Transverse colon (tissue), 4 donors: ENCODE measurements around the gene PMEPA1. TPM values are rescaled to one million over a fixed set of nuclear protein-coding genes. Genes with fewer than 3 reads are reported as not detected.
A peak's percentile ranks its signal among the peaks of the same experiment; 100 is the strongest.

Source experiments
- DNase-seq: peaks from one replicate; pipeline ENCODE4 v3.0.0-alpha.2; 2019
- H3K27ac ChIP-seq, 4 donors: fragments of 200-600 bp; sonication (generic); 2 replicates each; pipeline ENCODE4 v1.5.1; 2016 to 2018; ENCODE audit warnings: inconsistent platforms in 4 of 4
- H3K27me3 ChIP-seq: fragments of 200-600 bp; sonication (generic); 2 replicates; pipeline ENCODE4 v1.5.1; 2017; ENCODE audit warnings: inconsistent platforms
- H3K36me3 ChIP-seq, 4 donors: fragments of 200-600 bp; sonication (generic); 2 replicates each; pipeline ENCODE4 v1.5.1; 2017 to 2019; ENCODE audit warnings: inconsistent platforms in 4 of 4
- H3K4me1 ChIP-seq, 4 donors: fragments of 200-600 bp; sonication (generic); 2 replicates each; pipeline ENCODE4 v1.5.1; 2017 to 2020; ENCODE audit warnings: inconsistent platforms in 4 of 4
- H3K4me3 ChIP-seq, 4 donors: fragments of 200-600 bp; sonication (generic); 1 replicate in 1 of 4; 2 replicates in 3 of 4; pipeline versions ENCODE4 v1.5.1 to v1.6.1; 2017 to 2019; ENCODE audit warnings: inconsistent platforms in 4 of 4
- H3K9me3 ChIP-seq, 2 donors: fragments of 200-600 bp; sonication (generic); 2 replicates each; pipeline ENCODE4 v1.5.1; 2017 to 2019; ENCODE audit warnings: inconsistent platforms in 2 of 2
- CTCF ChIP-seq, 5 experiments: fragments of 200-600 bp in 3 of 5; fragments of 450-650 bp in 2 of 5; sonication (generic) in 3 of 5; IDR thresholded peaks; 1 replicate in 2 of 5; 2 replicates in 3 of 5; pipeline ENCODE4 v1.5.1; 2016 to 2017; ENCODE audit warnings: antibody characterized with exemption in 5 of 5, inconsistent platforms in 3 of 5, mild to moderate bottlenecking in 2 of 5, moderate library complexity in 1 of 5
- EP300 ChIP-seq: sonication (generic); formaldehyde crosslinking; IDR thresholded peaks from one replicate; pipeline ENCODE4 v1.6.1; 2017; ENCODE audit warnings: antibody characterized with exemption, low read depth
- POLR2A ChIP-seq: fragments of 450-650 bp; IDR thresholded peaks from one replicate; pipeline ENCODE4 v1.6.1; 2016; ENCODE audit warnings: antibody characterized with exemption, mild to moderate bottlenecking, moderate library complexity
- POLR2AphosphoS5 ChIP-seq, 3 donors: sonication (generic); formaldehyde crosslinking; IDR thresholded peaks; one replicate each; pipeline ENCODE4 v1.6.1; 2016; ENCODE audit warnings: antibody characterized with exemption in 3 of 3
- WGBS, 2 donors: methylation state at CpG; one replicate each; pipeline ENCODE4 v1.1.5; 2018; ENCODE audit warnings: low coverage in 1 of 2; 5-methylcytosine and 5-hydroxymethylcytosine counted together
- in situ Hi-C, 4 donors: fragments of 200-750 bp; cut with MboI; loops; one replicate each; pipeline versions ENCODE4 v1.15.0 to v1.15.1; 2017; ENCODE audit warnings: low sequenced_read_pairs in 3 of 4, low pct_ligation_motif_present in 1 of 4, low pct_unique_long_range_greater_than_20kb in 1 of 4
- intact Hi-C: fragments of 100-400 bp; cut with DNase I; formaldehyde crosslinking; loops from one replicate; pipeline ENCODE4 v1.15.1; 2023; ENCODE audit warnings: low total_unique reads
- total RNA-seq, 4 donors: library from RNA; depleted of rRNA; stranded (reverse); fragments of >200 nt; gene quantifications; one replicate each; pipeline ENCODE4 v1.1.0, GENCODE V29; 2016

The PMEPA1 gene
- total RNA-seq, 4 donors from 2014 or later = 6.4 to 10.8 (median 8.4) TPM

GRCh38 chr20:57723816-57724215, 14.0 kb upstream of the PMEPA1 start:
- H3K27ac ChIP-seq = no peak overlapping the region
- no peaks in the 10 kb centered on the region for H3K27me3 ChIP-seq
- peaks cover 0 to 4% (median 3%) of the 10 kb centered on the region in 4 donors for H3K4me1 ChIP-seq
- H3K4me3 ChIP-seq = no peak overlapping the region
- 94 to 100% methylated on average over 1 to 7 of the region's 7 CpGs for WGBS, 2 donors
- no peaks in the 10 kb centered on the region for H3K36me3 ChIP-seq
- intact Hi-C loops (no loop called here), in situ Hi-C loops (no loop called here)
- TF ChIP-seq POLR2AphosphoS5 (IDR thresholded peaks at IDR 0.05) (no peak), CTCF (IDR thresholded peaks at IDR 0.05) (no peak), POLR2A (no peak), EP300 (no peak)
- no peak for DNase-seq
- no peaks in the 10 kb centered on the region for H3K9me3 ChIP-seq

- Histone ChIP-seq H3K4me1 (peaks cover 0 to 13% (median 10%) of the 10 kb centered on the region in 4 donors), H3K27ac (no peak overlapping the region), H3K4me3 (no peak overlapping the region), H3K36me3 (no peaks in the 10 kb centered on the region), H3K9me3 (no peaks in the 10 kb centered on the region), H3K27me3 (no peaks in the 10 kb centered on the region)
- DNase-seq = no peak
- intact Hi-C loops (no loop called here), in situ Hi-C loops (no loop called here)
- WGBS, 2 donors = 60 to 75% methylated on average over 1 to 4 of the region's 4 CpGs
- TF ChIP-seq CTCF (IDR thresholded peaks at IDR 0.05) = no peak
- TF ChIP-seq POLR2AphosphoS5 (IDR thresholded peaks at IDR 0.05) = no peak
Measured at GRCh38 chr20:57719951-57720350, 10.1 kb upstream of the PMEPA1 start.

GRCh38 chr20:57718490-57719009, 8.7 kb upstream of the PMEPA1 start:
- Histone ChIP-seq H3K4me1 (peaks cover 0 to 13% (median 10%) of the 10 kb centered on the region in 4 donors), H3K4me3 (peak overlapping the region in 3 of 4 donors; percentile 9 to 42 (median 22)), H3K27ac (peak overlapping the region in 2 of 4 donors; percentile 30 to 36), H3K27me3 (no peaks in the 10 kb centered on the region), H3K36me3 (no peaks in the 10 kb centered on the region), H3K9me3 (no peaks in the 10 kb centered on the region)
- 2% methylated on average over 29 of the region's 31 CpGs; no CpG with 5 or more reads in 1 of the 2 donors for WGBS, 2 donors
- peak; percentile 97 for DNase-seq
- intact Hi-C loops = no loop called here
- TF ChIP-seq POLR2A (no peak), CTCF (IDR thresholded peaks at IDR 0.05) (no peak), POLR2AphosphoS5 (IDR thresholded peaks at IDR 0.05) (peak in 1 of 3 donors; percentile 19)
- in situ Hi-C loops = no loop called here

GRCh38 chr20:57717797-57718196, 8.0 kb upstream of the PMEPA1 start:
- H3K4me3 ChIP-seq = no peak overlapping the region
- intact Hi-C loops = no loop called here
- no peaks in the 10 kb centered on the region for H3K36me3 ChIP-seq
- H3K27ac ChIP-seq = no peak overlapping the region
- TF ChIP-seq CTCF (IDR thresholded peaks at IDR 0.05) (no peak), POLR2AphosphoS5 (IDR thresholded peaks at IDR 0.05) (no peak), POLR2A (no peak), EP300 (no peak)
- WGBS, 2 donors = 26 to 36% methylated on average over 6 to 11 of the region's 11 CpGs
- no peaks in the 10 kb centered on the region for H3K27me3 ChIP-seq
- in situ Hi-C loops = no loop called here
- DNase-seq = no peak
- peaks cover 0 to 13% (median 10%) of the 10 kb centered on the region in 4 donors for H3K4me1 ChIP-seq
- H3K9me3 ChIP-seq = no peaks in the 10 kb centered on the region
